ENCODE measurements around the gene DNAH1.

DNA sequence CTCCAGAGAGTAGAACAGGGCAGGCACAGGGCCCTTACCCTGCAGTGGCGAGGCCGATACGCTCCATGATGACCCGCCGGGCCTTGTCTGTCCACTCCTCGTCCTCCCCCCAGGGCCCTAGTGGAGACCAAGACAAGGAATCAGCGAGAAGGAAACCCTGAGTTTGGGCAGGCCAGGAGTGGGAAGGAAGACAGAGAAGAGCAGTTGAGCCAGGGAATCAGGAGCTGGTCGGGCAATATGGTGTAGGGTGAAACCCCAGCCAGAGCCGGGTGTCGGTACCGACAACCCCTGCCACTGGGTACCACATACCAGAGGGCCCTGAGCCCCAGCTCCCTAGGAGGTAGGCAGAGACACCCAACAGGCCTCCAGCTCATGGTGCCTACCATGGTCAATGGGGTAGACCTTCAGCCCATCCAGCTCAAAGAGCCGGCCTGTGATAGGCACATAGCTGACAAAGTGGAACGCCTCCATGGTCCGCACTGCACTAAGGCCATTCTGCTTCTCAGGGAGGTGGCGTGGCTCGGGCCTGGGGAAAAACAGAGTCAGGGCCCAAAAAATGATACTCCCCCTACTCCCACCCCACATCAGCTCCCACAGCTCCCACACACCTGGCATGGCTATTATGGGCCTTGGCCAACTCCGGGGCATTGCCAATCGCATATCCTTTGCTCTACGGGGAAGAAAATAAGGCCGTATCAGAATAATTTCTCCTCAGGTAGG lies 90.8 kb downstream of the DNAH1 start:
- TF ChIP-seq, protein P1, sequence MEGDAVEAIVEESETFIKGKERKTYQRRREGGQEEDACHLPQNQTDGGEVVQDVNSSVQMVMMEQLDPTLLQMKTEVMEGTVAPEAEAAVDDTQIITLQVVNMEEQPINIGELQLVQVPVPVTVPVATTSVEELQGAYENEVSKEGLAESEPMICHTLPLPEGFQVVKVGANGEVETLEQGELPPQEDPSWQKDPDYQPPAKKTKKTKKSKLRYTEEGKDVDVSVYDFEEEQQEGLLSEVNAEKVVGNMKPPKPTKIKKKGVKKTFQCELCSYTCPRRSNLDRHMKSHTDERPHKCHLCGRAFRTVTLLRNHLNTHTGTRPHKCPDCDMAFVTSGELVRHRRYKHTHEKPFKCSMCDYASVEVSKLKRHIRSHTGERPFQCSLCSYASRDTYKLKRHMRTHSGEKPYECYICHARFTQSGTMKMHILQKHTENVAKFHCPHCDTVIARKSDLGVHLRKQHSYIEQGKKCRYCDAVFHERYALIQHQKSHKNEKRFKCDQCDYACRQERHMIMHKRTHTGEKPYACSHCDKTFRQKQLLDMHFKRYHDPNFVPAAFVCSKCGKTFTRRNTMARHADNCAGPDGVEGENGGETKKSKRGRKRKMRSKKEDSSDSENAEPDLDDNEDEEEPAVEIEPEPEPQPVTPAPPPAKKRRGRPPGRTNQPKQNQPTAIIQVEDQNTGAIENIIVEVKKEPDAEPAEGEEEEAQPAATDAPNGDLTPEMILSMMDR (conservative IDR thresholded peaks at IDR 0.05) = no peak
- no peak for TF ChIP-seq EZH2 (IDR thresholded peaks at IDR 0.05; ENCODE audit: low read depth)

Measured in PC-9 (cell line).